HG02852 (cell line): ENCODE measurements around the gene ZNF385A.
"Not testable (repeated sequence)": the region's sequence is repeated elsewhere in the genome, so short reads cannot be mapped to it uniquely, and the experiment has no call there.

Source experiments
- ATAC-seq: cut with Tn5 transposase; IDR thresholded peaks from one replicate; pipeline ENCODE4 v1.9.1; 2021; ENCODE audit warnings: mild to moderate bottlenecking, moderate library complexity; ENCODE audit not compliant: unreplicated experiment

ZNF385A gene

GRCh38 chr12:54333420-54334034, 51.0 kb downstream of the ZNF385A start:
- no peak for ATAC-seq

GRCh38 chr12:54331461-54331860, 53.1 kb downstream of the ZNF385A start:
- no peak for ATAC-seq

- no peak for ATAC-seq
These were observed 54.1 kb downstream of the ZNF385A start for GRCh38 chr12:54330442-54330841.

GRCh38 chr12:54329759-54330158, 54.8 kb downstream of the ZNF385A start:
- ATAC-seq, result no peak

- ATAC-seq, result no peak
These were observed 55.8 kb downstream of the ZNF385A start for GRCh38 chr12:54328595-54329337.

- ATAC-seq, result not testable (repeated sequence)
These were observed 59.0 kb downstream of the ZNF385A start for GRCh38 chr12:54325442-54326109.

- peak; percentile 97 for ATAC-seq
These were observed 59.7 kb downstream of the ZNF385A start, which contains the start of gene COPZ1 for GRCh38 chr12:54324617-54325441. TSS of gene COPZ1 (plus strand) at chr12:54325131. CDS start at chr12:54325164, 33 bp downstream.

- no peak for ATAC-seq
These were observed 63.2 kb downstream of the ZNF385A start for GRCh38 chr12:54321363-54321762.
